CD4-positive, alpha-beta T cell treated with Interleukin-1 beta for 1 hour (primary cell): Measurements from ENCODE around the gene CD38.

Experiments used
- DNase-seq, 2 donors: peaks; one replicate each; pipeline ENCODE4 v3.0.0-alpha.2; 2020 to 2022

CD38 gene

DNA sequence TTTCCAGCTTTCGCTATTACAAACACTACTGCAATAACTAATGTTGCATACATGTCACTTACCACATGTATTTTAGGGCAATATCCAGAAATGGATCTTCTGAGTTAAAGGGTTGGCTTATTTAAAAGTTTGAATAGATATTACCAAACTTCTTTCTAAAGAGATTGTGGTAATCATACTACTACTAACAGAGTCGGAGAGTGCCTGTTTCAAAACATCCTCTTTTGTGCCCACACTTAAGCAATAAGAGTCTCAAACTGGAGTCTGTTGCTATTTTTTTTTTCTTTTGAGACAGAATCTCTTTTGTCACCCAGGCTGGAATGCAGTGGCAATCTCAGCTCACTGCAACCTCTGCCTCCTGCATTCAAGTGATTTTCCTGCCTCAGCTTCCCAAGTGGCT lies 124.6 kb downstream of the CD38 start:
- DNase-seq: no peak
